Smooth muscle cell of the brain vasculature (primary cell): ENCODE data around the gene SEMA6C.
"Not testable (repeated sequence)": the region's sequence is repeated elsewhere in the genome, so short reads cannot be mapped to it uniquely, and the experiment has no call there.

Experiments used
- DNase-seq: peaks from one replicate; pipeline ENCODE4 v3.0.0-alpha.2; 2012; ENCODE audit warnings: low read depth, low spot score

SEMA6C gene

GRCh38 chr1:151146412-151147131, at the start of gene SEMA6C:
SEMA6C (minus strand) TSS chr1:151146631; CDS start chr1:151142621, 4,010 bp downstream.
- peak; percentile 75 for DNase-seq

GRCh38 chr1:151194894-151195594, 48.6 kb upstream of the SEMA6C start:
- DNase-seq = not testable (repeated sequence)

GRCh38 chr1:151193856-151194255, 47.4 kb upstream of the SEMA6C start:
- DNase-seq = no peak

GRCh38 chr1:151193304-151193703, 46.9 kb upstream of the SEMA6C start:
- no peak for DNase-seq

- no peak for DNase-seq
These were observed 45.6 kb upstream of the SEMA6C start for GRCh38 chr1:151192047-151192446.

GRCh38 chr1:151189637-151190445, 43.4 kb upstream of the SEMA6C start, which contains the start of gene VPS72:
VPS72 (minus strand) TSS chr1:151190197; CDS start chr1:151190121, 76 bp downstream.
- DNase-seq = peak; percentile 58

GRCh38 chr1:151188667-151189066, 42.2 kb upstream of the SEMA6C start:
- not testable (repeated sequence) for DNase-seq

GRCh38 chr1:151187205-151187604, 40.8 kb upstream of the SEMA6C start:
- no peak for DNase-seq

GRCh38 chr1:151184211-151184610, 37.8 kb upstream of the SEMA6C start:
- no peak for DNase-seq

GRCh38 chr1:151176514-151177045, 30.1 kb upstream of the SEMA6C start:
- no peak for DNase-seq

GRCh38 chr1:151175863-151176262, 29.4 kb upstream of the SEMA6C start, which contains the start of gene TMOD4:
TMOD4 (minus strand) TSS chr1:151175981; CDS start chr1:151174875, 1,106 bp downstream.
- no peak for DNase-seq

- no peak for DNase-seq
These were observed 28.8 kb upstream of the SEMA6C start for GRCh38 chr1:151175041-151175741.

- no peak for DNase-seq
These were observed 24.8 kb upstream of the SEMA6C start for GRCh38 chr1:151171190-151171589.

GRCh38 chr1:151167116-151167515, 20.7 kb upstream of the SEMA6C start:
- no peak for DNase-seq

- DNase-seq = no peak
These were observed 20.1 kb upstream of the SEMA6C start for GRCh38 chr1:151166505-151166956.

GRCh38 chr1:151165738-151166504, 19.5 kb upstream of the SEMA6C start, which contains the start of the genes LYSMD1 and SCNM1:
LYSMD1 (minus strand) TSS chr1:151165902; CDS start chr1:151165258, 644 bp downstream.
SCNM1 (plus strand) TSS chr1:151166144; CDS start chr1:151166153, 9 bp downstream.
- peak; percentile 96 for DNase-seq

GRCh38 chr1:151165281-151165737, 18.9 kb upstream of the SEMA6C start:
- DNase-seq = no peak

GRCh38 chr1:151164732-151165280, 18.4 kb upstream of the SEMA6C start:
- DNase-seq = no peak

GRCh38 chr1:151159373-151159772, 12.9 kb upstream of the SEMA6C start:
- DNase-seq = no peak
